ENCODE measurements around the gene SH2D7. TPM values are rescaled to one million over a fixed set of nuclear protein-coding genes. Genes with fewer than 3 reads are reported as not detected.

SH2D7 gene
- not detected in 2 replicates for total RNA-seq

DNA sequence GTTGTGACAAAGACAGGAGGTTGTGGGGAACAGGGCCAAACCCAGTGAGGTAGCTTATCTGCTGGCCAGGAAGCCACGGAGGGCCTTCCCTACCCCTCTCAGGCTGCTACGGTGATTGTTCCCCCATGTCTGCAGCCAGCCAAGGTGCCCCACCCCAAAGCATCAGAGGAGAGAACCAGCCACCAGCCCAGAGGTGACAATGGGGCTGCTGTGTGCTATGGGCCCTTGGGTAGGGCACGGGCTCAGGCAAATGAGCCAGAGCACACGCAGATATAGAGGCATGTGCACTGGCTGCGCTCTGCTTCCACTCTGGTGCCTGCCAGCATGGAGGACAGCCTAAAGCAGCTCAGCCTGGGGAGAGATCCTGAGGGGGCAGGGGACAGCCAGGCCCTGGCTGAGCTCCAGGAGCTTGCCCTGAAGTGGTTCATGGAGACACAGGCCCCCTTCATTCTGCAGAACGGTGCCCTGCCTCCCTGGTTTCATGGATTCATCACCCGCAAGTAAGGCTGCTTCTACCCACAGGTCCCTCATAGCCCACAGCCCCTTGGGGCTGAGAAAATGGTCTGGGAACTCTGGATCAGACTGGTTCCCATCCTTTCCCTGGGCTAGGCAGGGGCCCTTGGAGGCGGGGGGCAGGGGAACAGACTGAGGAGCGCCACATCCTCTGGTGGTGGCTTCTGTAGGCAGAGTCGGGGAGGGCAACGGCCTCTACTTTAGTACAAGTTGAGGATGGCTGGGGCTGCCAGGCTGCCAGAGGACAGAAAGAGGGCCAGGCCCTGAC is at the start of gene SH2D7:
Gene SH2D7 (plus strand): TSS at position 301 of the 781 bp plus-strand sequence. CDS start 24 bp downstream, at position 325.

DNA sequence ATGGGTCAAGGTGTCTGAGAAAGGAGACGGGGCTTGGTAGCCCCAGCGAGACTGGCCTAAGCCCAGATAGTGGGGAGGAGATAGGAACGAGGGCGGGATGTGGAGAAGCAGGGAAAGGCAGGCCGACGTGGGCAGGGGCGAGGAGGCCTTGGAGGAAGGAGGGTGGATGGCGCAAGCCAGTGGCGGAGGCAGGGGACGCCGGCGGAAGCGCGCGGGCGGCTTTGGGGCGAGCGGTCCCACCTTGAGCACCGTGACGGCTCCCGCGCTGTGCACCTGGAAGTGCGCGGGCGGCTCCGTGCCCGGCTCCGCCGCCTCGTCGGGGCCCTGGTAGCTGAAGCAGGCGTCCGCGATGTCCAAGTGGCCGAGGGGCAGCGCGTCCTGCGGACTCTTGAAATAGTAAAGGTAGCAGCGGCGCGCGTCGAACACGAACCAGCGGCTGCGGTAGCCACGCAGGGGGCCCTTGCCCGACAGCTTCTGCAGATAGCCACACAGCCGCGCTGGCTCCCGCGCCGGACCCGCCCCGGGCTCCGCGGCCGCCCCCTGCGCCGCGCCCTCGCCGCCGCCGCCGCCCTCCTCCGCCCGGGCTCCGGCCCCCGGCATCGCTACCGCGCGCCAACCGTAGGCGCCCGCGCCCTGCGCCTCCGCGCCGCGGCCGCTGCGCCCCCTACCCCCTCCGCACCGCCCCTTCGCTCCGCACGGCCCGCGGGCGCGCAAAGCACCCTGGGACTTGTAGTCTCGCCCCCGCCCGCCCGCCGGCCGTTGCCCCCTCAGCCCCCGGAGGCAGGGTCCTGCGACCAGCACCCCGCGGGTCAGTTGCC is 15.1 kb upstream of the SH2D7 start, which contains the start of gene TBC1D2B:
Gene TBC1D2B (minus strand): TSS at position 659 of the 818 bp plus-strand sequence. CDS start 59 bp downstream, at position 600.

DNA sequence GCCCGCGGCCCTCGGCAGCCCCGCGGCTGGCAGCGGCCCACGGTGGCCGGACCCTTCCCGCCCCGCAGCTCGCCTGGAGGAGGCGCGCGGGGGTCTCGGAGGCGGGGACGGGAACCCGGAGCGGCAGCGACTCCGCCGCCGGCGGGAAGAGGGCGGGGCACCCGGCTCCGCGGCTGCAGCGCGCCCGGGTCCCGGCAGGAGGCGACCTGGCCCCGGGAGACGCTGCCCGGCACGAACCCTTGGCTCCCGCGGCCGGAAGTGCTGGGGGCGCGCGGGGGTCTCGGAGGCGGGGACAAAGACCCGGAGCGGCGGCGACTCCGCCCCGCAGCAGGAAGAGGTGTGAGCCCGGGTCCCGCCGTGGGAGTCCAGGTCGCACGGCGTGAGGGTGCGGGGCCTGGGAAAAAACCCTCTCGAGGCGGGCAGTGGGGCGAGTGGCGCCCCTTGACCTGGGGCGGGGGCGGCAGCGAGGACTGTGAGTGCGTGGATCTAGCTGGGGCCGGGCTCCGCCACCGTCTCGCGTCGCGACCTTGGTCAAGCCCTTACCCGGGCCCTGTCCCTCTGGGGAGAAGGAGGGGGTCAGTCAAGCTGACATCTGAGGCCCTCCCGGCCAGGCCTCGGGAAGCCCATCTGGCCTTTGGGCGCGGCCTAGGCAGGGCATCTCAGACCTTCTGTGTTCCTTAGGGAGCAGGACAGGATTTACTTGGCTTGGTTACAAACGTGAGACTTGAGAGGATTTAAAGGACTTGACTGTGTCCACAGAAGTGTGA is 39.1 kb downstream of the SH2D7 start, which contains the start of gene CIB2:
Gene CIB2 (minus strand): TSS at position 151 of the 767 bp plus-strand sequence. CDS start 230 bp downstream, outside the sequence.

DNA sequence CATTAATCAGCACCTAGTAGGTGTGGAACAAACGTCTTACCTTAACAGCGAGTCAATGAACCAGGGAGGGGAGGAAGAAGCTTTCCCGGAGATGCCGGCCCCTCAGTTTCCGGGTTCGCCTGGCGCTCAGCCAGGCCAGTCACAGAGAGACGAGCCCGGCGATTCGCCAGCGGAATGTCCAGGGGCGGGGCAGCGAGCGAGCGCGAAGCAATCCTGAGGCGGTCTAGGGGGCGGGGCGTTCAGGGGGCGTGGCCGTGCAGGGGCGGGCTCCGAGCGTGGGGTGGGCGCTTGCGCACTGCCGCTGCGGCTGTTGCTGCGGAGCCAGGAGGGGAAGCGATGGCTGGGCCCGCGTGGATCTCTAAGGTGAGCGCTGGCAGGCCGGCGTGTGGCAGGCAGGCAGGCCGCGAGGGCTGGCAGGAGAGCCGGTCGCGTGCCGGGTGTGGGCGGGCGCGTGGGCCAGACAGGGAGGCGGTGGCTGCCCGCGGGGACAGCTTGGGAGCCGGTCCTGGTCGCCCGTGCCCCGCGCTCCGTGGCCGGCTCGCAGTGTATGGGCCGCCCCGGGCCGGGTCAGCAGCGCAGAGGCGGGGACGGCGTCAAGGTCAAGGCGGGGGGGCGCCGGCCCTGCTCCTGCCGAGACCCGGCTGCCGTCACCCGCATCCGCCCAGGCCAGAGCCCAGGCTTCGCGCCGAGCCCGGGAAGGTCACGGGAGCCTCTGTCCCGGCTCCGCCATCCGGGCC is 56.9 kb downstream of the SH2D7 start, which contains the start of gene IDH3A:
Gene IDH3A (plus strand): TSS at position 295 of the 737 bp plus-strand sequence. CDS start 42 bp downstream, at position 337.

Other genes starting within 250 kb of the SH2D7 start
- 21.4 and 27.5 TPM in 2 replicates for gene TBC1D2B, start 14.8 kb upstream of the SH2D7 start, total RNA-seq
- gene CIB2, start 38.9 kb downstream of the SH2D7 start, total RNA-seq = 2.0 and 2.6 TPM in 2 replicates
- 38.0 and 122 TPM in 2 replicates for gene IDH3A, start 56.8 kb downstream of the SH2D7 start, total RNA-seq
- gene ACSBG1, start 142.0 kb downstream of the SH2D7 start, total RNA-seq = under 0.01 TPM in 1 of 2 replicates, not detected in the other
- gene DNAJA4, start 172.0 kb downstream of the SH2D7 start, total RNA-seq = 5.2 and 8.8 TPM in 2 replicates
- 120 and 160 TPM in 2 replicates for gene SKIC8, start 207.0 kb downstream of the SH2D7 start, total RNA-seq
- gene CRABP1, start 247.8 kb downstream of the SH2D7 start, total RNA-seq = not detected in 2 replicates